Right lobe of liver (tissue), 4 donors: Measurements from ENCODE around the gene FUNDC1.

Source experiments
- CTCF ChIP-seq, 4 donors: fragments of 200-600 bp in 3 of 4; fragments of 450-650 bp in 1 of 4; IDR thresholded peaks; one replicate each; pipeline versions ENCODE4 v1.5.1 to v1.8.0; 2016 to 2022; ENCODE audit warnings: antibody characterized with exemption in 4 of 4, mild to moderate bottlenecking in 2 of 4
- POLR2A ChIP-seq: fragments of 450-650 bp; IDR thresholded peaks from one replicate; pipeline ENCODE4 v1.6.1; 2017; ENCODE audit warnings: antibody characterized with exemption, mild to moderate bottlenecking
- donor health status: DM: no; HTN: no; CAD: no.
- donor health status: DM: no; HTN: no; CAD: no.
- donor health status: DM: no; HTN: yes; CAD: no.

- TF ChIP-seq CTCF (IDR thresholded peaks at IDR 0.05) (no peak), POLR2A (no peak)
Measured at GRCh38 chrX:44550563-44550962, 7.9 kb upstream of the FUNDC1 start.
